HEK293 (cell line): ENCODE results near the gene ECSIT.

ENCODE experiments used
- CTCF ChIA-PET: fragments of 350-600 bp; formaldehyde crosslinking; extraction: SDS; loops from one replicate; lab custom pipeline; 2021; ENCODE audit warnings: antibody characterized with exemption; lab: Yijun Ruan, JAX
- POLR2A ChIA-PET: fragments of 300-600 bp; formaldehyde crosslinking; extraction: SDS; loops from one replicate; lab custom pipeline; 2020; ENCODE audit warnings: antibody characterized with exemption, inconsistent platforms; lab: Yijun Ruan, JAX
- H3K27ac ChIP-seq: fragments of 200-500 bp; sonication (Bioruptor generic); 2 replicates; pipeline ENCODE4 v1.5.1; 2014; ENCODE audit warnings: low read depth, low read length, control low read depth, inconsistent platforms; ENCODE audit errors: extremely low read depth
- H3K36me3 ChIP-seq, 2 experiments: fragments of 200-500 bp in 1 of 2; sonication (Bioruptor generic) in 1 of 2; 1 replicate in 1 of 2; 2 replicates in 1 of 2; pipeline ENCODE4 v1.5.1; 2014 to 2017; ENCODE audit warnings: inconsistent platforms in 2 of 2, low read length in 2 of 2; ENCODE audit not compliant: control insufficient read depth in 2 of 2, insufficient read depth in 1 of 2
- H3K4me1 ChIP-seq: fragments of 200-500 bp; sonication (Bioruptor generic); 2 replicates; pipeline ENCODE4 v1.5.1; 2014; ENCODE audit warnings: mild to moderate bottlenecking, low read length, inconsistent platforms; ENCODE audit not compliant: control insufficient read depth, insufficient read depth
- H3K4me3 ChIP-seq: 2 replicates; pipeline ENCODE4 v1.5.1; 2011; ENCODE audit warnings: low read depth, mild to moderate bottlenecking, control low read depth, low read length, moderate library complexity
- H3K9me3 ChIP-seq: fragments of 200-500 bp; sonication (Bioruptor generic); 2 replicates; pipeline ENCODE4 v1.5.1; 2014; ENCODE audit warnings: low read depth, low read length, inconsistent platforms; ENCODE audit not compliant: control insufficient read depth, insufficient read depth
- HOXA7 ChIP-seq: sonication (generic); formaldehyde crosslinking; IDR thresholded peaks from 2 replicates; pipeline ENCODE4 v1.8.1; 2022; ENCODE audit warnings: missing genetic modification reagents, borderline replicate concordance
- PRDM10 ChIP-seq: fragments of 450-650 bp; formaldehyde crosslinking; IDR thresholded peaks from 2 replicates; pipeline ENCODE4 v1.5.1; 2016; ENCODE audit warnings: missing biosample characterization, missing genetic modification characterization
- RBAK ChIP-seq: fragments of 450-650 bp; formaldehyde crosslinking; IDR thresholded peaks from 2 replicates; pipeline ENCODE4 v1.5.1; 2016; ENCODE audit warnings: missing biosample characterization, missing genetic modification characterization
- SCRT1 ChIP-seq: fragments of 450-650 bp; formaldehyde crosslinking; IDR thresholded peaks from 2 replicates; pipeline ENCODE4 v1.5.1; 2016; ENCODE audit warnings: missing biosample characterization, missing genetic modification characterization, borderline replicate concordance
- SCRT2 ChIP-seq: fragments of 450-650 bp; formaldehyde crosslinking; IDR thresholded peaks from 2 replicates; pipeline ENCODE4 v1.5.1; 2016; ENCODE audit warnings: missing biosample characterization, missing genetic modification characterization
- SP7 ChIP-seq: fragments of 450-650 bp; formaldehyde crosslinking; IDR thresholded peaks from 2 replicates; pipeline ENCODE4 v1.5.1; 2016; ENCODE audit warnings: missing biosample characterization, missing genetic modification characterization
- ZBTB11 ChIP-seq: fragments of 450-650 bp; formaldehyde crosslinking; conservative IDR thresholded peaks from 2 replicates; pipeline ENCODE4 v1.5.1; 2016; ENCODE audit warnings: low read depth, missing biosample characterization, missing genetic modification characterization
- ZBTB20 ChIP-seq: fragments of 450-650 bp; formaldehyde crosslinking; IDR thresholded peaks from 2 replicates; pipeline ENCODE4 v1.5.1; 2016; ENCODE audit warnings: missing biosample characterization, missing genetic modification characterization
- ZEB2 ChIP-seq: fragments of 450-650 bp; formaldehyde crosslinking; IDR thresholded peaks from 2 replicates; pipeline ENCODE4 v1.5.1; 2016; ENCODE audit warnings: missing biosample characterization, missing genetic modification characterization
- ZNF335 ChIP-seq: fragments of 450-650 bp; formaldehyde crosslinking; conservative IDR thresholded peaks from 2 replicates; pipeline ENCODE4 v1.5.1; 2016; ENCODE audit warnings: missing biosample characterization, missing genetic modification characterization
- ZNF660 ChIP-seq: fragments of 450-650 bp; IDR thresholded peaks from 2 replicates; pipeline ENCODE4 v1.5.1; 2018; ENCODE audit warnings: missing biosample characterization, mild to moderate bottlenecking, missing genetic modification characterization
- ZNF670 ChIP-seq: fragments of 450-650 bp; formaldehyde crosslinking; IDR thresholded peaks from 2 replicates; pipeline ENCODE4 v1.5.1; 2016; ENCODE audit warnings: missing biosample characterization, missing genetic modification characterization, low read depth
- ZNF704 ChIP-seq: fragments of 450-650 bp; formaldehyde crosslinking; IDR thresholded peaks from 2 replicates; pipeline ENCODE4 v1.5.1; 2016; ENCODE audit warnings: missing biosample characterization, missing genetic modification characterization
- ZNF843 ChIP-seq: fragments of 450-650 bp; formaldehyde crosslinking; IDR thresholded peaks from 2 replicates; pipeline ENCODE4 v1.5.1; 2016; ENCODE audit warnings: missing biosample characterization, missing genetic modification characterization

Gene ECSIT

GRCh38 chr19:11558881-11559828 lies 30.2 kb upstream of the ECSIT start, which contains the start of gene ELOF1 (continued):
- TF ChIP-seq ZBTB11 (tag by site-specific recombination) (peak; percentile 96), ZNF660 (tag by site-specific recombination) (peak; percentile 9; the same call in 1 of the 2 replicates), ZEB2 (peak; percentile 72), RBAK (tag by site-specific recombination) (no peak), SP7 (tag by site-specific recombination) (peak; percentile 56), ZNF843 (peak; percentile 15; the same call in 1 of the 2 replicates), PRDM10 (tag by site-specific recombination) (peak; percentile 79), ZNF704 (no peak), ZNF335 (tag by site-specific recombination) (peak; percentile 78)

GRCh38 chr19:11556634-11557420 lies 27.9 kb upstream of the ECSIT start:
- Histone ChIP-seq H3K36me3 (peaks cover 0 to 46% of the 10 kb centered on the region in 2 experiments; a peak in 2 of 3 replicates), H3K4me3 (no peak overlapping the region), H3K4me1 (no peaks in the 10 kb centered on the region), H3K9me3 (no peaks in the 10 kb centered on the region), H3K27ac (no peak overlapping the region)
- POLR2A ChIA-PET = interaction anchor here (0.6 to 1.2 kb wide), 3 partner anchors 23 to 152 kb away, joined by 3 to 4 read pairs (median 3); partner anchors contain the start of gene ECSIT
- TF ChIP-seq ZBTB20 (tag by site-specific recombination) (no peak), SCRT2 (tag by site-specific recombination) (peak; percentile 63; the same call in 1 of the 2 replicates), HOXA7 (CRISPR knock-in tag) (no peak), ZNF670 (tag by site-specific recombination) (no peak), SCRT1 (tag by site-specific recombination) (peak; percentile 53; the same call in 1 of the 2 replicates)
- TF ChIP-seq, all 188 proteins: peak for 2
- CTCF ChIA-PET = interaction anchor here (0.7 to 1.5 kb wide), 2 partner anchors 21 to 301 kb away, joined by 3 to 5 read pairs; no protein-coding TSS in a partner anchor
